NCI-H2171 (cell line): ENCODE data around the gene EFCAB14.
"Not testable (repeated sequence)": the region's sequence is repeated elsewhere in the genome, so short reads cannot be mapped to it uniquely, and the experiment has no call there.

ENCODE experiments used
- DNase-seq: peaks from one replicate; lab custom pipeline; 2025; lab: John Stamatoyannopoulos, UW

The EFCAB14 gene

DNA sequence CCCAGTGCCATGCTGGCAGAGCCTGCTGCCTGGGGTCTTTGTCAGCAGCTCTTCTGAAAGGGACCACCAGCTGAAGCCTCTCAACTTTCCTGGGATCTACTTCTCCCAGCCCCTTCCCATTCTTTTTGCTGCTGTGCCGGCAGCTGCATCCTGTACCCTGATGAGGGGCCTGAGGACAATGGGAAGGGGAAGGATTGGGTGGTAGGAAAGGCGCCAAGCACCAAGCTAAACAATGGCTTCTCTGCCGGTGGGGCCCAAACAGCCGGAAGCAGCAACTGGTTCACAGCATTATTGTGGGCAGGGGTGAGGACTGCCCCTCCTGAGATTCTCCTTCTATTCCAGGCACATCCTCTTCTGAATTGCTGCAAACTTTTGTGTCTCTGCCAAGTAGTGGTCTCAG is 5.0 kb upstream of the EFCAB14 start:
- no peak for DNase-seq

DNA sequence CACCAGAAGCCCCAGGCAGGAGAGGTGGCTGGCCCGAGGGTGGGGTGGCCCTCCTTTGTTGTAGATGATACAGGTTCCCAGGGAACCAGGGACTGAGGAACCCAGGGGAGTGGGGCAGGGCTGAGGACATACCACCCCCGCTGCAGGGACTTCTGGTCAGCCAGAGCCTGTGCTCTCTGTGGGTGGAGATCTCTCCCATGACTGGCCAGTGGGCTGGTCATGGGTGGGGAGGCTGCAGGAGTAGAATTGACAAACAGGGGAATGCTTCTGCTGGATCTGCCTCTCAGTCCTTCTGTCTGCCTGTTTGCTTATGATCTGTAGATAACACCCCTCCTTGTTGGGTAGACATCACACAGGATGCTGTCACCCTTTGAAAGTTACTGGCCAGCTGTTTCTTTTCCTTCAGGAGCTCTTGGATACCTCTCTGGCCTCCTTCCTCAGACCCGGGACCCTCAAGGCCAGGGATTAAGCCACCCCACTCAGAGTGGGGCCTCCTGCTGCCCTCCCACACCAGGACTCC is 2.8 kb upstream of the EFCAB14 start:
- no peak for DNase-seq

DNA sequence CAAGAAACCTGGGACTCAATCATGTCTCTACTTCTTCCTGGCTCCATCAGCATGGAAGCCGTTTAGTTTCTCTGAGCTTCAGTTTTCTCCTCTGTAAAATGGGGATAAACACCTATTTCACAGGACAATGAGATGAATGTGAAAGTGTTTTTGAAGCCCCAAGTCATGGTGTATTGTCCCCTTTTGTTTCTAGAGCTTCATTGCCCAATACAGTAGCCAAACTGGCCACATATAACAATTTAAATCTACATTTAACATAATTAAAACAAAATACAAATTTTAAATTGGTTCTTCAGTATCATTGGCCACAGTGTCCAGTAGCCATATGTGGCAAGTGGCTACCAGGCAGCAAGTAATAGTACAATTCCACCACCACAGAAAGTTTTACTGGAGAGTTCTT is 2.3 kb upstream of the EFCAB14 start:
- no peak for DNase-seq

DNA sequence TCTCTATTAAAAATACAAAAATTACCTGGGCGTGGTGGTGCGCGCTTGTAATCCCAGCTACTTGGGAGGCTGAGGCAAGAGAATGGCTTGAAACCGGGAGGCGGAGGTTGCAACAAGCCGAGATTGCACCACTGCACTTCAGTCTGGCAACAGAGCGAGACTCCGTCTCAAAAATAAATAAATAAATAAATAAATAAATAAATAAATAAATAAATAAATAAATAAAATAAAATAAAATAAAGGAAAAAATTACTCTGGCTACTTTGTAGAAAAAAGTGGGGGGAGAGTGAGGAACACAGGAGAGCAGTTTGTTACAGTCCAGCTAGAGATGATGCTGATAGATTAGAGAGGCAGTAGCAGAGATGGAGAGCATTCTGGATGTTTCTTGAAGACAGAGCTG is 1.4 kb upstream of the EFCAB14 start:
- not testable (repeated sequence) for DNase-seq

DNA sequence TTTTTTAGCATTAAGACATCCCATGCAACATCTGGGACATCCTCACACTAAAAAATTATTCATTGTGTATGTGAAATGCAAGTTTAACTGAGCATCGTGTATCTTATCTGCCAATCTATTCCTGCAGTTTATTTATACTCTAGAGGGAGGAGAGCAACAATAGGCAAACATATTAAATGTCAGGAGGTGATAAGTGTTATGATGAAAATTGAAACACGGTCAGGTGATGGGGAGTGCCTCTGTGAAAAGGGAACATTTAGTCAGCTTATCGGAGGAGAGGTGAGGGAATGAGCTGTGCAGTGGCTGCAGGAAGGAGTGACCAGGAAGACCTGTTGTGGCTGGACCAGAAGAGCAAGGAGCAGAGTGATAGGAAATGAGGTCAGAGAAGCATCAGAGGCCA is 775 bp upstream of the EFCAB14 start:
- DNase-seq = no peak

DNA sequence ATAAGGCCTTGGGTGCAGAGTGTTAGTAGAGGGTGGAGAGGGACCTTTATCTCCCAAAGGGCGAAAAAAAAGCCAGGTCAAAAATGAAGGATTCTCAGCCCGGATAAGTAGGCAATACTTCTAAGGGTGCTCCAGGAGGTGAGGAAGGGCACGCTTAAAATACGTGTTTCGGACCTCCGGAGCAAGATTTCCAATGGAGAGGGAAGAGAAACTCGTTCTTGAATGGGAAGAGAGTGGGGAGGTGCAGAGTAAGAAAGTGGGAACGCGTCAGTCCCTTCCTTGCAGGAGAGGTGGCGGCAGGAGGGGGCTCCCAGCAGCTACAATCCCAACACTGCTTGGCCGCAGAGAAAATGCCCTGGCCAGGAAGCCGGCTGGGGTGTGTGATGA is 581 bp downstream of the EFCAB14 start:
- DNase-seq = no peak

DNA sequence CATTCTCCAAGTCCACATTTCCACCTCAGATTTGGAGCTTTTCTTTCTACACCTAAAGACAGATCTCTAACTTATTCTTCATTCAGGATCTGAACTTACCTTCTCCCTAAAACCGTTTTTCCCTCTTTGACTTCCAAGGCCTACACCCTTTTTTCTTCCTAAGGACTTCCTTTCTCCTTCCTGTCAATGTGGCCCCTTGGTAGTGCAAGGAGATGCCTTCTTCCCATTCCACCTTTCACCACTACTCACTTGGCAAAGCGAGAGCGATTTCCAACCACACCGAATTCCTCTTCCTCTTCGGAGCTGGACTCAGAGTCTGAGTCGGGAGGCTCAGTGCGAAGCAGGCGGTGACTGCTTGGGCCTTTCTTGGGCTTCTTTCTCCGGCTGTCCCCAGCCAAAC is 1.3 kb downstream of the EFCAB14 start:
- no peak for DNase-seq

DNA sequence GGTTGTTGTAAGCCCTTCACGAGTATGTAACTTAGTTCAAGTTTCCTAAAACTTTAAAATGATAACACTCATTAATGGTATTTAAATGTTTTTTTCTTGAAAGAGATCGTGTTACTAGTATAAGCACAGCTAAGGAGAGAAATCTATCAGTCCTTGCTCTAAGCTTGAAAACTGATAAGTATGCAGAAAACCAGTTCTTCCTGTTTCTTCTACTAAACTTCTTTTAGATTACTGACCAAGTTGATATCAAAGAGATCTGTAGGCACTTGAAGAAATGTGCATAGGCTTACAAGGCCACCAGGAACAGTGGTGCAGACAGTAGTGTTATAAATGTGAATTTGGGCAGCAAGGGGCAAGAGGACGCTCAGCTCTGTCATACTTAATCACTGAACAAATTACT is 3.9 kb downstream of the EFCAB14 start:
- DNase-seq = no peak

DNA sequence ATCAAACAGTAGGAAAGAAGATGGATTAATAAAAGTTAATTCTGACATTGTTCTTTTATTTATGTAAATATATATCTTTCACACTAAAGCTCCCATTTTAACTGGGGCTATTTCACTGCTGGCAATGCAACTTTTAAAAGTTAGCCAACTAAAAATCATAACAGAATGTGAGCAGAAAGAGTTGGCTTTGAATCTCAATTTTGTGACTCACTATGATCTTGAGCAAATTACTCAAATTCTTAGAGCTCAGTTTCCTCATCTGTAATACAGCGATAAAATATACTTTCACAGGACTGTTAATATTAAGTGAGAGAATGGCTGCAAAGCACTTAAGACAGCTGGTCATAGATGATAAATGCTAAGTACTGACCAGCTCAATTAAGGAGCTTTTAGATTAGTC is 10.8 kb downstream of the EFCAB14 start:
- no peak for DNase-seq

DNA sequence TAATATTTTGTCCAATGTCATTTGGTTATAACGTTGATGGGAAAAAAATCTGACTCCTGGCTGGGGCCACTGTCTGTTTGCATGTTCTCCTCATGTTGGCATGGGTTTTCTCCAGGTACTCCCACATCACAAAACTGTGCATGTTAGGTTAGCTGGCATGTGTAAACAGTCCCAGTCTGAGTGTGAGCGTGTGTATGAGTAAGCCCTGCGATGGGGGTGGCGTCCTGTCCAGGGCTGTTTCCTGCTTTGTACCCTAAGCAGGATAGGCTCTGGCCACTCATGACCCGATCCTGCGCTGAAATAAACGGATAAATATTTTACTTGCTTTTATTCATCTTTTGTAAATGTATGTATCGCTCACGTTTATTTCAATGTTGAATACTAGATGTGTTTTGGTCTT is 13.5 kb downstream of the EFCAB14 start:
- DNase-seq = no peak

DNA sequence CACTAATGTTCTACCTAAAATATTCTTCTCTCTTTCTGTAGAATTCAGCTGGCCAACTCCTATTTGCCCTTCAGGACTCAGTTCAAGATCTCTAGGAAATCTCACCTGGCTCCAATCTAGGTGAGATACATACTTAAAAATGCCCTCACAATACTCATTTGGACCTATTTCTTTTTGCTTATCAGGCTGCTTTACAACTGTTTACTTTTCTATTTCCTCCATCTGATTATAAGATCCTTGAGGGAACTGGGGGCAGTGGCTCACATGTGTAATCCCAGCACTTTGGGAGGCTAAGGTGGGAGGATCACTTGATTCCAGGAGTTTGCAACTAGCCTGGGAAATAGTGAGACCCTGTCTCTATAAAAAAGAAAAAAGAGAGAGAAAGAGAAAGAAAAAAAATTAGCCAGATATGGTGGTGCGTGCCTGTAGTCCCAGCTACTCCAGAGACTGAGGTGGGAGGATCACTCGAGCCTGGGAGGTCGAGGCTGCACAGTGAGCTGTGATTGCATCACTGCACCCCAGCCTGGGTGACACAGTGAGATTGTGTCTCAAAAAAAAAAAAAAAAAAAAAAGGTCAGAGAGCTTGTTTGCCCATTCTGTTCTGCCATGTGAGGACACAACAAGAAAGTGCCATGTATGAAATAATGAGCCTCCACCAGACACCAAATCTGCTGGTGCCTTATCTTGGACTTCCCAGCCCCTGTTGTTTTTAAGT is 14.8 kb downstream of the EFCAB14 start:
- DNase-seq = no peak

DNA sequence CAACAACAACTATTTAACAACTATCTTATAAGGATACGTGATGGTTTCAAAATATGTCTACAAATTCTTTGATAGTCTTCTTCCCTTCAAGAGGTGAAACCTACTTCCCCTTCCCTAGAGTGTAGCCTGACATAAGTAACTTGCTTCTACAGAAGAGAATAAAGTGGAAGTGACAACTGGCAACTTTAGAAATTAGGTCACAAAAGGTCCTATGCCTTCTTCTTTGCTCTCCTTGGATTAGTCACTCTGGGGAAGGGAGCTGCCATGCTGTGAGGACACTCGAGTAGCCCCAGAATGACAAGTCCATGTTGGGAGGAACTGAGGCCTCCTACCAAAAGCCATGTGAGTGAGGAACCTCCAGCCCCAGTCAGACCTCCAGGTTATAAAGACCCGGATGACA is 19.2 kb downstream of the EFCAB14 start:
- no peak for DNase-seq

DNA sequence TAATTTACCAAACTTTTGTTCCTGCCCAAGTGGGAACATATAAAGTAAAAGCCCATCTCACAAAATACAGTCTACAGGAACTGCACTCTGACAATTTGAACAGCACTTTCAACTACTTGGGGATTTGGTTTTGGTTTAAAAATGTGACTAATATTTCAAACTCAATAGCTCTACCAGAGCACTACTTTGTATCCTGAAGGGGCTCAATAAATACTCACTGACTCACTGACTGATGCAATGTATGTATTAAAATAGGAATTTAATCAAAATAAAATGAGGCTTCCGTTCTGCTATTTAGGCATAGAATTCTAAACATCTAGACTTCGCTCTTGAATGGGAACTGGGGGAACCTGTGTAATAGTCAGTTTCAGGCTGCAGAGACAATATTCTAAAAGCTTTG is 21.9 kb downstream of the EFCAB14 start:
- no peak for DNase-seq

DNA sequence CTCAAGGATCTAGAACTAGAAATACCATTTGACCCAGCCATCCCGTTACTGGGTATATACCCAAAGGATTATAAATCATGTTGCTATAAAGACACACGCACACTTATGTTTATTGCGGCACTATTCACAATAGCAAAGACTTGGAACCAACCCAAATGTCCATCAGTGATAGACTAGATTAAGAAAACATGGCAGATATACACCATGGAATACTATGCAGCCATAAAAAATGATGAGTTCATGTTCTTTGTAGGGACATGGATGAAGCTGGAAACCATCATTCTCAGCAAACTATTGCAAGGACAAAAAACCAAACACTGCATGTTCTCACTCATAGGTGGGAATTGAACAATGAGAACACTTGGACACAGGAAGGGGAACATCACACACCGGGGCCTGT is 24.2 kb downstream of the EFCAB14 start:
- DNase-seq = not testable (repeated sequence)

DNA sequence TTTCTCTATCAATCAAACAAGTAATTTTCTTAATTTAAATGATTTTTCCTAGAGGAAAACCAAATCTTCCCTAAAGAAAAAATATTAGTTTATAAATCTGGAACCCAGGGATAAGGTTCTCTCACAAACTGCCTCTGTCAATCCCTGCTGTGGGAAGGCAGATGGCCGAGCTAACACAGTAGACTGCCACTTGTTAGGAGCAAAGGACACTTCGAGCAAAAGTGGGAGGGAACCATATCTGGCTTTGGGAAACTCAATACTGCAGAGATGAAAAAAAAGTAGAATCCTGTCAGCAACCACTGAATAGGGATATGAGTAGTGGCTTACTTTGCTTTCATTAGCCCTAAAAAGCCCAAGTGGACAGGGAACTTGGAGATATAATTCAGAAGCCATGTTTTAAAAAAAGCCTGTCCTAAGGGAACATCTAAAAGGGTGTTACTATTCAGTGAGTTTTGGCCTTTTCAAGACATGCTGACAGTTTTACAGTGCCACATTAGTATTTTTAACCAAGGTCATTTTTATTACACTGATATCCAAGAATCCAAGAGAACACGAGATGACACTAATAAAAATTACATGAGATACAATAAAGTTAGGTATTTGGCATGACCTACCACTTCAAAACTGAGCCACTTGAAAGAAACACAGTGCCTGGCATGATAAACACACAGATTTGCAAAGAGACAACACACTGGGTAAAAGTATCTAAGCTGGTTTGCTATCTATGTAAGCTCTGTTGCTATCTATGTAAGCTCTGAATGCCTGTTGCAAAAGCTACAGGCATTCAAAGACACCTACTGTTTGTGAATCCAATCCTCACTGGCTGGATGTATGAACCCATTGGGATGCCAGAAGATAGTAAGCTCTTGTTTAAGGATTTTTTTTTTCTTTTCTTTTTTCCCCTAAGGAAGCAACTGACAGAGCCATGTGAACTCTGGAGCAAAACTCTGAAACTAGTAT is 25.8 kb downstream of the EFCAB14 start:
- peak; percentile 34 for DNase-seq

DNA sequence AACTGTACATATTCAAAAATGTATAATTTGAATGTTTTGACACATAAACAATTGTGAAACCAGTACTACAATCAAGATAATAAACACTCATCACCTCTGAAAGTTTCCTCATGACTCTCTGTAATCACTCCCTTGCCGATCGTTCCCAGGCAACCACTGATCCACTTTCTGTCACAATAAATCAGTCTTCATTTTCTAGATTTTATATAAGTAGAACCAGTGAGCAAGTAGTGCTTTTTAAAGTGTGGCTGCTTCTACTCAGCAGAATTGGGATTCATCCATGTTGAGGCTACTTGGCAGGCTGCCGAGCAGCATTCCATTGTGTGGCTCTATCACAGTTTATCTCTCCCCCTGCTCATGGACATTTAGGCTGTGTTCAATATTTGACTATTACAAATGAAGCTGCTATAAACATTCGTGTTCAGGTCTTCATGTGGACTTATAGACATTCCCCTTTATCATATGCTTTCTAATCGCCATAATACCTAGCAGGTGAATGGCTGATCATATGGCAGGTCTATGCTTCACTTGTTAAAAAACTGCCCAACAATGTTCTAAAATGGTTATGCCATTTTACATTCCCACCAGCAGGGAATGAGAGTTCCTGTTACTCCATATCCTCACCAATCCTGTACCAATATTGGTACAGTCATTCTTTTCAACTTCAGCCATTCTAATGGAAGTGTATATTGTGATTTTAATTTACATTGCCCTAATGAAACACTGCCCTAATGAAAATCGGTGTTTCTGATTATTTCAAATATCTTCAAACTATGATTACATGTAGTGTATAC is 26.7 kb downstream of the EFCAB14 start:
- DNase-seq = no peak

DNA sequence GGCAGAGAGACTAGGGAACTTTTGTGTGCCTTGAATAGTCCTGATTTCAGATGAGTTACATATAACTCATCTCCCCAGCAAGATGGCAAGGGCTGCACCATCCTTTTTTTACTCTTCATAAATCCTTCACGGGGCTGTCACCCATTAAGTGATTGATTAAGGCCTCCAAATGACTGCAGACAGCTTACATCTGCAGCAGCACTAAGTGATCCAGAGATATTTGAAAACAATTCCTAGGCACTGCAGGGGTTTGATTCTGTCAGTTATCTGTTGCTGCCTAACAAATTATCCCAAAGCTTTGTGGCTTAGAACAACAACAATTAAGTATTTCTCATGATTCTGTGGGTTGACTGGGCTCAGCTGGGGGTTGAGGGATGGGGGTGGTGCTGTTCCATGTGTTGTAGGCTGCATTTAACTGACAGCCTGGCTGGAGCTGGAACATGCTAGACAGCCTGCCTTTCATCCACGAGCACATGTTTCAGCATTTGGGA is 27.9 kb downstream of the EFCAB14 start:
- no peak for DNase-seq

DNA sequence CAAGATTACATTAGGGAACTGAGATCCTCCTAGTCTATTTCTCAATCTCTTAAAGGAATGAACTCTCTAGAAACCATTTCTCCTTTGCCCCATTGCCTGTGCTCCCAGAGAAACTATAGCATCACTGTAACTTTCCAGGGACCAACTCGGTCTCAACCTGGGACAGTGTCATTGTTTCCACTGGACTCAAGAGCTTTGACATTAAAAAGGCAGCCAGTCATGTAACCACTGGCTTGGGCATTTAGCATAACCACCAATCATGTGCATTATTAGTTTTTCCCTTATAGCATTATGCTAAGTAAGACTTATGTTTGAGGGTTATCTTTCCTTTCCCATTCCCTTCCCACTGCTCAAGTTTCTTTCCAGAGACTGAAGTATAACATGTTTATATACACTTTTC is 29.0 kb downstream of the EFCAB14 start:
- no peak for DNase-seq

DNA sequence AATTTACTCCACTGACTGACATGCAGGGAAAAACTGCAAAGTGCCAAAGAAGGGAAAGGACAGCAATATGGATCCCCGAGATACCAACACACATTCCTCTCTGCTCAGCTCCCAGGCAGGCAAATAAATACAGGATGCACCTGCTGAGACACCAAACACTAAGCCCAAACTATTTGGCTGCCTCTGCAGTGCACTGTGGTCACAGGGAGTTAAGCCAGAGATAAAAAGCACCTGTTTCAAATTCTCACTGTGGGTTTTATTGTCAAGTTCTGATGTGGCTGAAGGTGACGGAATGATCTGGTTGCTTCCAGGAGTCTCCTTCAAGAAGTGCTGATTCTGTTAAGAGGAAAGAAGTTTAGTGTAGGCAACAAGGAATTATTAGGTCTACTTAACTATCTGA is 29.6 kb downstream of the EFCAB14 start:
- DNase-seq = no peak

DNA sequence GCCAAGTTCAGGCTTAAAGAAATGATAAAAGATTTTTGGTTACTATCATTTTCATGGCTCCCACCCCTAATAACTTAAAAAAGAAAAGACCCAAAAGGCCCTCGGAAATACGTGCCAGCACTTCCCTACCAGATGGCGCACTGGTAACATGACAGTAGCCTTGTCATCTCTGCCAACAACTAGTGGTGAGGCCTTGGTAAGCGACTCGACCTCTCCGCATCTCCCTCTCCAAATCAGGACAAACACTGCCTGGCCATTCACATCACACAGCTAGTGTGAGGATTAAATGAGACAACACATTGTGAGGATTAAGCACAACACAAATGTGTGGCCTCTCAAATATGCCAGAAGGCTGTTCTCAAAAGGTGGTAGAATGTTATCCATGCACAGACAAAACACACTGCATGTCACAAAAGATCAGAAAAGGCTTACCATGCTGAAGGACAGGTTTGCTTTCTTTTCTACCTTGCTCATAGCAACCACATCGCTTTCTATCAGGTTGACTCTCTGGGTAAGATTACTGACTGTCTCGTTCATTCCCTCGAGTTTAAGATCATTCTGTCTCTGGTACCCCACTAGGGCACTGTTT is 30.9 kb downstream of the EFCAB14 start:
- no peak for DNase-seq

DNA sequence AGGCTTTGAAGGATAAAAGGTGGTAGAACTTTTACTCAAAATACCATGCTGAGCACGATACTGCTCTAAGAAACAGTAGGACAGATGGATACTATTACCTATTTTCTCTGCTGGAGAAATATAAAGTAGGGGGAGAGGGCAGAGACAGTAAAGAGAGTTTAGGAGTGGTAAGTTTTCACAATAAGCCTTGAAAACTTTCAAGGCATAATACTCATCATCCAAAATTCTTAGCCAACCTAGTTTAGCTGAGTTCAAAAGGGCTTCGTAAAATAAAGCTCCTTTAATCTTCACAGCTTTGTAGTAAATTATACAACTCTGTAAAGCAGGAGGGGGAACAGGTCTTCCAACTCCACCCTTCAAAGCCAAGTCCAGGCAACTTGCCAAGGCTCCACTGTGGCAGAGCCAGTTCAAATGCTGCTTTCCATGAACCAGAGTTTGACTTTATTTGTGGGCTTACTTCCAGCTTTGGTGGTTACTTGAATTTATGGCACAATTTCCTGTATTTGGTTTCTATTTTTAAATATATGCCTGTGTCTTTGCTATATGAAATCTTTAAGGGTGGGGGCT is 31.7 kb downstream of the EFCAB14 start:
- DNase-seq = no peak
